MCF 10A (cell line): Measurements from ENCODE around the gene CHST1. TPM values are rescaled to one million over a fixed set of nuclear protein-coding genes. Genes with fewer than 3 reads are reported as not detected.

ENCODE experiments used
- BruUV-seq: library from RNA; stranded (reverse); fragments of 400-500 nt; replicated peaks from 2 replicates; lab custom pipeline; 2021; lab: Mats Ljungman, UMichigan
- CTCF ChIA-PET: fragments of 300-600 bp; sonication (Branson Sonifier 250); formaldehyde crosslinking; extraction: SDS; loops from one replicate; lab custom pipeline; 2021; ENCODE audit warnings: antibody characterized with exemption, inconsistent platforms; lab: Yijun Ruan, JAX
- POLR2A ChIA-PET: fragments of 300-600, 350-650 bp; sonication (Branson Sonifier 250); formaldehyde crosslinking; extraction: SDS; loops from one replicate; lab custom pipeline; 2020; ENCODE audit warnings: antibody characterized with exemption, inconsistent platforms; lab: Yijun Ruan, JAX
- DNase-seq: peaks from one replicate; pipeline ENCODE4 v3.0.0-alpha.2; 2018; ENCODE audit not compliant: unreplicated experiment
- H3K27ac Mint-ChIP-seq: one replicate; pipeline ENCODE4 v1.8.0; 2022; ENCODE audit warnings: mild to moderate bottlenecking, low read depth, mixed read lengths; ENCODE audit not compliant: unreplicated experiment
- H3K27me3 Mint-ChIP-seq: one replicate; pipeline ENCODE4 v1.8.0; 2022; ENCODE audit warnings: mixed read lengths; ENCODE audit not compliant: insufficient read depth, unreplicated experiment
- H3K36me3 Mint-ChIP-seq: one replicate; pipeline ENCODE4 v1.8.0; 2022; ENCODE audit warnings: mild to moderate bottlenecking, moderate library complexity, mixed read lengths; ENCODE audit not compliant: insufficient read depth, unreplicated experiment
- H3K4me1 Mint-ChIP-seq: one replicate; pipeline ENCODE4 v1.8.0; 2022; ENCODE audit warnings: mixed read lengths; ENCODE audit not compliant: insufficient read depth, unreplicated experiment
- H3K4me3 Mint-ChIP-seq: one replicate; pipeline ENCODE4 v1.8.0; 2022; ENCODE audit warnings: mild to moderate bottlenecking, moderate library complexity, mixed read lengths; ENCODE audit not compliant: unreplicated experiment
- H3K9me3 Mint-ChIP-seq: one replicate; pipeline ENCODE4 v1.8.0; 2022; ENCODE audit warnings: mixed read lengths; ENCODE audit not compliant: unreplicated experiment
- CTCF ChIP-seq: fragments of 200-600 bp; IDR thresholded peaks from one replicate; pipeline ENCODE4 v1.8.0; 2022; ENCODE audit warnings: antibody characterized with exemption, mild to moderate bottlenecking; ENCODE audit not compliant: unreplicated experiment
- intact Hi-C: fragments of 100-400 bp; cut with micrococcal nuclease; formaldehyde crosslinking; loops from 2 replicates; pipeline ENCODE4 v1.14.1; 2022
- total RNA-seq: library from RNA; stranded (reverse); gene quantifications from 2 replicates; pipeline ENCODE4 v1.2.3, GENCODE V29; 2022

The CHST1 gene
- total RNA-seq, 1 experiment from 2014 or later = not detected

- H3K27me3 Mint-ChIP-seq = no peaks in the 10 kb centered on the region
- intact Hi-C loops = no loop called here
- no peaks in the 10 kb centered on the region for H3K36me3 Mint-ChIP-seq
- ChIA-PET POLR2A (no interaction called here), CTCF (no interaction called here)
- no peak overlapping the region for H3K27ac Mint-ChIP-seq
- H3K9me3 Mint-ChIP-seq = no peaks in the 10 kb centered on the region
- TF ChIP-seq CTCF = no peak
- DNase-seq = no peak
- no peak overlapping the region for H3K4me3 Mint-ChIP-seq
- no peaks in the 10 kb centered on the region for H3K4me1 Mint-ChIP-seq
- BruUV-seq = no TSS peak
Measured at GRCh38 chr11:45649544-45650165, 15.8 kb downstream of the CHST1 start.

GRCh38 chr11:45648931-45649330 is 16.5 kb downstream of the CHST1 start:
- H3K27ac Mint-ChIP-seq = no peak overlapping the region
- H3K4me3 Mint-ChIP-seq = no peak overlapping the region
- POLR2A ChIA-PET = no interaction called here
- TF ChIP-seq CTCF = no peak
- H3K4me1 Mint-ChIP-seq = no peaks in the 10 kb centered on the region
- H3K27me3 Mint-ChIP-seq = peaks cover 1% of the 10 kb centered on the region
- no peaks in the 10 kb centered on the region for H3K9me3 Mint-ChIP-seq
- CTCF ChIA-PET = interaction anchor here (0.5 to 0.7 kb wide), 2 partner anchors 164 to 301 kb away, joined by 3 read pairs; no protein-coding TSS in a partner anchor
- BruUV-seq = no TSS peak
- DNase-seq = no peak
- intact Hi-C loops = no loop called here
- no peaks in the 10 kb centered on the region for H3K36me3 Mint-ChIP-seq

GRCh38 chr11:45647786-45648185 is 17.6 kb downstream of the CHST1 start:
- BruUV-seq = no TSS peak
- Mint-ChIP-seq H3K4me1 (no peaks in the 10 kb centered on the region), H3K9me3 (no peaks in the 10 kb centered on the region), H3K27ac (no peak overlapping the region), H3K4me3 (no peak overlapping the region), H3K27me3 (peaks cover 11% of the 10 kb centered on the region), H3K36me3 (no peaks in the 10 kb centered on the region)
- DNase-seq = no peak
- intact Hi-C loops = no loop called here
- TF ChIP-seq CTCF = no peak
- ChIA-PET CTCF (interaction anchor here (0.6 to 6.3 kb wide), 4 partner anchors 8 to 574 kb away, joined by 3 to 64 read pairs (median 4); no protein-coding TSS in a partner anchor), POLR2A (interaction anchor here (0.5 kb wide), 1 partner anchor 1666 kb away, joined by 3 read pairs; no protein-coding TSS in a partner anchor)

GRCh38 chr11:45647329-45647728 is 18.1 kb downstream of the CHST1 start:
- Mint-ChIP-seq H3K4me3 (no peak overlapping the region), H3K9me3 (no peaks in the 10 kb centered on the region), H3K27ac (no peak overlapping the region), H3K36me3 (no peaks in the 10 kb centered on the region), H3K27me3 (peaks cover 11% of the 10 kb centered on the region), H3K4me1 (no peaks in the 10 kb centered on the region)
- no peak for TF ChIP-seq CTCF
- intact Hi-C loops = no loop called here
- no peak for DNase-seq
- CTCF ChIA-PET = interaction anchor here (0.6 to 6.3 kb wide), 3 partner anchors 9 to 536 kb away, joined by 3 to 64 read pairs (median 6); no protein-coding TSS in a partner anchor
- POLR2A ChIA-PET = interaction anchor here (0.5 kb wide), 1 partner anchor 1667 kb away, joined by 3 read pairs; no protein-coding TSS in a partner anchor
- BruUV-seq = no TSS peak
